ENCODE data around the gene ATP1B2.
A peak's percentile ranks its signal among the peaks of the same experiment; 100 is the strongest.

Gene ATP1B2

GRCh38 chr17:7650509-7651096 lies at the start of gene ATP1B2:
Gene ATP1B2, plus strand, starts transcription at chr17:7650926. Its CDS starts 593 bp downstream, at chr17:7651519.
- no peak for TF ChIP-seq CTCF (IDR thresholded peaks at IDR 0.05; ENCODE audit: insufficient read depth, missing control alignments)
- FAIRE-seq (no peak), DNase-seq (ENCODE audit: insufficient read length, low spot score) (peak; percentile 98)

DNA sequence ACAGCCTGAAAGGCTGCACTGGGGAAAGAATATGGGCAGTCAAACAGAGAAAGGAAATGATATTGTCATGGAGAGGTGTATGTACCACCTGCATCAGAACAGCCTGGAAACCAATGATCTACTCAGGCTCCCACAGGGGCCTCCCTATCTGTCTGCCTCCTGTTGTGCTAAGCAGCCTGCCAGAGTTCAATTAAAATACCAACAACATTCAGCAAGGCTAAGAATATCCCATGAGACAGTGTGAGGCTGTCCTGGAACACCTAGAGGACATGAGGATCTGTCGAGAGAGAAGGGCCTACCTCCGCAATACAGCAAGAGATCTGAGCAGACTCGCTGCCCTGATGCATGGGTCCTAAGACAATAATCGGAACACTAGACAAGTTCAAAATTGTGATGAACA lies 44.4 kb upstream of the ATP1B2 start:
- FAIRE-seq = no peak
- DNase-seq (ENCODE audit: insufficient read length, low spot score) = no peak
- TF ChIP-seq CTCF (IDR thresholded peaks at IDR 0.05; ENCODE audit: insufficient read depth, missing control alignments) = no peak

DNA sequence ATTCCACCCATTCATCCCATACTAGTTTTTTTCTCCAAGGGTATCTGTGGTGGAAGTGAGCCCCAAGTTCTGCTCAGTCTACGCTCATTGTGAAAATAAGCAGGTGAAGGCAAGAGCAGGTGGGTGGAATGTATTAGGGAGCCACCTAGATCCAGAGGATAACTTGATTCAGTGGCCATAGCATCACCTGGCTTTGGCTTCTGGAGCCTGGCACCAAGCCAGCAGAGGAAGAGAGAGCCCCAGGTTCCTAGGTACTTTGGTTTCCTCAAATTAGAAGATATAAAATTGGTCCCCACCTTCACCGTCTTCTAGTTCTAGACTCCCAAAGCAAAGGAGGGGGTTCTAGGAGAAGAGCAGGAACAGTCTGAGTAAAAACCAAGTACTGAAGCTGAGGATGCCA lies 40.1 kb upstream of the ATP1B2 start:
- FAIRE-seq = no peak

GRCh38 chr17:7611635-7612293 lies 39.0 kb upstream of the ATP1B2 start:
- no peak for DNase-seq (ENCODE audit: insufficient read length, low spot score)
- TF ChIP-seq CTCF (IDR thresholded peaks at IDR 0.05; ENCODE audit: insufficient read depth, missing control alignments) = no peak
- no peak for FAIRE-seq

More for the DNA sequence above, 40.1 kb upstream of the ATP1B2 start:
- no peak for DNase-seq (ENCODE audit: insufficient read length, low spot score)
- TF ChIP-seq CTCF (IDR thresholded peaks at IDR 0.05; ENCODE audit: insufficient read depth, missing control alignments) = no peak

DNA sequence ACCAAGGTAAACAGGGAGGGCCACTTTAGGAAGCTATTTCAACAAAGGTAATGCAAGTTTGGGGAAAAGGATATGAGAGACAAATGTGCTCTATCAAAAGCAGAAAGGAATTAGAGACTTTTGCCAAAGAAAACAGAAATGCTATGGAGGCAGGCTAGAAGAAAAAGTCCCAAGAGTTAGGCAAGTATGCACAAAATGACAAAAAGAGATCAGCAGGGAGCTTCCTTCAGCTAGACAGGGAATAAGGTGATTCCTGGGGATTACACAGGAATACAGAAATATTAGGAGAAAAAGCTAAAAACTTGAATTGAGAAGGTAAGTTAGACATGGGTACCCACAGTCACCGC lies 38.5 kb upstream of the ATP1B2 start:
- DNase-seq (ENCODE audit: insufficient read length, low spot score) (no peak), FAIRE-seq (no peak)
- no peak for TF ChIP-seq CTCF (IDR thresholded peaks at IDR 0.05; ENCODE audit: insufficient read depth, missing control alignments)

GRCh38 chr17:7613769-7614424 lies 36.8 kb upstream of the ATP1B2 start:
- no peak for DNase-seq (ENCODE audit: insufficient read length, low spot score)
- FAIRE-seq = no peak
- no peak for TF ChIP-seq CTCF (IDR thresholded peaks at IDR 0.05; ENCODE audit: insufficient read depth, missing control alignments)
